A549 (cell line): ENCODE data around the gene PACSIN1.

Experiments
- CHD4 ChIP-seq: fragments of 200-600 bp; sonication (generic); IDR thresholded peaks from 2 replicates; pipeline ENCODE4 v1.6.1; 2016; ENCODE audit warnings: antibody characterized with exemption, mild to moderate bottlenecking, borderline replicate concordance
- CTCF ChIP-seq: fragments of >200 bp; sonication (Bioruptor Twin); formaldehyde crosslinking; IDR thresholded peaks from 3 replicates; pipeline ENCODE4 v1.5.1; 2016

- TF ChIP-seq CHD4 (no peak), CTCF (no peak)
Measured at GRCh38 chr6:34451192-34451591, 14.7 kb upstream of the PACSIN1 start.
